PC-9 (cell line): ENCODE data around the gene LRP1B. TPM values are rescaled to one million over a fixed set of nuclear protein-coding genes. Genes with fewer than 3 reads are reported as not detected.

Source experiments
- BruUV-seq: library from RNA; stranded (reverse); fragments of 400-500 nt; replicated peaks from 2 replicates; lab custom pipeline; 2021; lab: Mats Ljungman, UMichigan
- CTCF ChIA-PET: fragments of 300-600 bp; sonication (Branson Sonifier 250); formaldehyde crosslinking; loops from one replicate; lab custom pipeline; 2022; ENCODE audit warnings: antibody characterized with exemption; lab: Charles Lee
- POLR2A ChIA-PET: fragments of 300-600 bp; sonication (Branson Sonifier 250); formaldehyde crosslinking; loops from one replicate; lab custom pipeline; 2022; ENCODE audit warnings: antibody characterized with exemption; ENCODE audit not compliant: unreplicated experiment; lab: Charles Lee
- DNase-seq, 2 experiments: peaks; one replicate each; pipeline versions ENCODE4 v3.0.0 to v3.0.0-alpha.2; 2015 to 2022; ENCODE audit warnings: mixed read lengths in 1 of 2
- H2AFZ ChIP-seq: fragments of 200-600 bp; sonication (generic); 2 replicates; pipeline ENCODE4 v1.8.1; 2017; ENCODE audit warnings: antibody characterized with exemption
- H3F3A ChIP-seq: fragments of 200-600 bp; sonication (generic); 2 replicates; pipeline ENCODE4 v1.8.1; 2017; ENCODE audit warnings: antibody characterized with exemption, mild to moderate bottlenecking, low read depth; ENCODE audit not compliant: insufficient read depth
- H3K27ac ChIP-seq: fragments of 200-600 bp; sonication (generic); 2 replicates; pipeline ENCODE4 v1.6.1; 2016; ENCODE audit warnings: mixed run types
- H3K27me3 ChIP-seq: fragments of 200-600 bp; sonication (generic); 2 replicates; pipeline ENCODE4 v1.6.1; 2016; ENCODE audit warnings: low read depth, mixed run types; ENCODE audit not compliant: insufficient read depth
- H3K36me3 ChIP-seq: fragments of 200-600 bp; sonication (generic); 2 replicates; pipeline ENCODE4 v1.6.1; 2016; ENCODE audit warnings: low read depth, mixed run types
- H3K4me1 ChIP-seq: fragments of 200-600 bp; sonication (generic); replicated peaks from 2 replicates; pipeline ENCODE4 v1.6.1; 2016; ENCODE audit warnings: mixed run types; ENCODE audit not compliant: insufficient read depth
- H3K4me2 ChIP-seq: fragments of 200-600 bp; sonication (generic); 2 replicates; pipeline ENCODE4 v1.6.1; 2017; ENCODE audit warnings: mixed run types
- H3K4me3 ChIP-seq: fragments of 200-600 bp; sonication (generic); 2 replicates; pipeline ENCODE4 v1.6.1; 2016; ENCODE audit warnings: mixed run types
- H3K79me2 ChIP-seq: fragments of 200-600 bp; sonication (generic); 2 replicates; pipeline ENCODE4 v1.6.1; 2017; ENCODE audit warnings: low read depth, mixed run types
- H3K9me2 ChIP-seq: fragments of 200-600 bp; sonication (generic); 2 replicates; pipeline ENCODE4 v1.8.1; 2017; ENCODE audit warnings: mild to moderate bottlenecking; ENCODE audit not compliant: insufficient read depth
- H3K9me3 ChIP-seq: fragments of 200-600 bp; sonication (generic); 2 replicates; pipeline ENCODE4 v1.8.1; 2016; ENCODE audit warnings: low read depth; ENCODE audit not compliant: insufficient read depth
- H4K20me1 ChIP-seq: fragments of 200-600 bp; sonication (generic); 2 replicates; pipeline ENCODE4 v1.8.1; 2017; ENCODE audit not compliant: insufficient read depth
- CTCF ChIP-seq: fragments of 200-600 bp; sonication (generic); conservative IDR thresholded peaks from 2 replicates; pipeline ENCODE4 v1.6.1; 2017; ENCODE audit warnings: mixed run types, antibody characterized with exemption, mild to moderate bottlenecking, moderate library complexity
- EZH2 ChIP-seq: fragments of 200-600 bp; sonication (generic); IDR thresholded peaks from 2 replicates; pipeline ENCODE4 v1.8.0; 2017; ENCODE audit warnings: antibody characterized with exemption, low read depth
- intact Hi-C: fragments of 100-400 bp; cut with micrococcal nuclease; formaldehyde crosslinking; loops from one replicate; pipeline ENCODE4 v1.10.0; 2022; ENCODE audit not compliant: unreplicated experiment
- total RNA-seq: library from RNA; stranded (reverse); gene quantifications from 2 replicates; pipeline ENCODE4 v1.2.3, GENCODE V29; 2021

Gene LRP1B
- total RNA-seq, 1 experiment from 2014 or later: 1.7 TPM

- Histone ChIP-seq H2AFZ (no peak overlapping the region), H3K9me2 (no peaks in the 10 kb centered on the region), H3K27me3 (no peaks in the 10 kb centered on the region), H3K4me3 (no peak overlapping the region), H3K36me3 (no peaks in the 10 kb centered on the region), H3K9me3 (no peaks in the 10 kb centered on the region), H3K79me2 (no peaks in the 10 kb centered on the region), H3K27ac (no peak overlapping the region), H3F3A (no peaks in the 10 kb centered on the region), H3K4me2 (no peak overlapping the region), H4K20me1 (no peaks in the 10 kb centered on the region), H3K4me1 (no peaks in the 10 kb centered on the region)
- intact Hi-C loops: no loop called here
- POLR2A ChIA-PET: no interaction called here
- BruUV-seq: no TSS peak
- TF ChIP-seq CTCF (no peak), EZH2 (no peak)
- DNase-seq: no peak
- CTCF ChIA-PET: no interaction called here
Observed at GRCh38 chr2:140508756-140509155, 1622.1 kb downstream of the LRP1B start.

- Histone ChIP-seq H3K27me3 (no peaks in the 10 kb centered on the region), H3K4me3 (no peak overlapping the region), H3K79me2 (no peaks in the 10 kb centered on the region), H3K4me1 (no peaks in the 10 kb centered on the region), H3K9me3 (no peaks in the 10 kb centered on the region), H3K4me2 (no peak overlapping the region), H3F3A (no peaks in the 10 kb centered on the region), H2AFZ (no peak overlapping the region), H3K27ac (no peak overlapping the region), H4K20me1 (no peaks in the 10 kb centered on the region), H3K36me3 (no peaks in the 10 kb centered on the region), H3K9me2 (peaks cover 5% of the 10 kb centered on the region; the same call in 1 of the 2 replicates)
- no peak for DNase-seq
- intact Hi-C loops: no loop called here
- TF ChIP-seq CTCF (no peak), EZH2 (no peak)
- no TSS peak for BruUV-seq
- ChIA-PET CTCF (no interaction called here), POLR2A (no interaction called here)
Observed at GRCh38 chr2:140506606-140507005, 1624.2 kb downstream of the LRP1B start.

- Histone ChIP-seq H3K9me3 (no peaks in the 10 kb centered on the region), H2AFZ (peak overlapping the region; percentile 23; the same call in 1 of the 2 replicates), H3K9me2 (peaks cover 5% of the 10 kb centered on the region; the same call in 1 of the 2 replicates), H4K20me1 (no peaks in the 10 kb centered on the region), H3K27ac (no peak overlapping the region), H3K4me1 (no peaks in the 10 kb centered on the region), H3K27me3 (no peaks in the 10 kb centered on the region), H3K79me2 (no peaks in the 10 kb centered on the region), H3K4me2 (no peak overlapping the region), H3K4me3 (no peak overlapping the region), H3K36me3 (no peaks in the 10 kb centered on the region), H3F3A (no peaks in the 10 kb centered on the region)
- CTCF ChIA-PET: no interaction called here
- intact Hi-C loops: no loop called here
- DNase-seq: no peak
- TF ChIP-seq EZH2 (no peak), CTCF (no peak)
- POLR2A ChIA-PET: no interaction called here
- no TSS peak for BruUV-seq
Observed at GRCh38 chr2:140504601-140505000, 1626.2 kb downstream of the LRP1B start.
